Measurements from ENCODE around the gene MICAL2. TPM values are rescaled to one million over a fixed set of nuclear protein-coding genes. Genes with fewer than 3 reads are reported as not detected.

Gene MICAL2
- total RNA-seq, 1 donor from 2014 or later: 4.4 TPM

- Mint-ChIP-seq H3K27ac (ENCODE audit: unreplicated experiment) (no peak overlapping the region), H3K27me3 (ENCODE audit: unreplicated experiment) (peaks cover 3% of the 10 kb centered on the region), H3K9me3 (ENCODE audit: unreplicated experiment) (no peaks in the 10 kb centered on the region), H3K36me3 (ENCODE audit: unreplicated experiment) (no peaks in the 10 kb centered on the region), H3K4me1 (ENCODE audit: low read depth, unreplicated experiment) (peaks cover 1% of the 10 kb centered on the region), H3K4me3 (ENCODE audit: unreplicated experiment) (no peak overlapping the region)
- TF ChIP-seq CTCF (IDR thresholded peaks at IDR 0.05; ENCODE audit: partially characterized antibody, unreplicated experiment): no peak
- DNase-seq: no peak
These were observed 56.1 kb downstream of the MICAL2 start for GRCh38 chr11:12166299-12167060.

DNA sequence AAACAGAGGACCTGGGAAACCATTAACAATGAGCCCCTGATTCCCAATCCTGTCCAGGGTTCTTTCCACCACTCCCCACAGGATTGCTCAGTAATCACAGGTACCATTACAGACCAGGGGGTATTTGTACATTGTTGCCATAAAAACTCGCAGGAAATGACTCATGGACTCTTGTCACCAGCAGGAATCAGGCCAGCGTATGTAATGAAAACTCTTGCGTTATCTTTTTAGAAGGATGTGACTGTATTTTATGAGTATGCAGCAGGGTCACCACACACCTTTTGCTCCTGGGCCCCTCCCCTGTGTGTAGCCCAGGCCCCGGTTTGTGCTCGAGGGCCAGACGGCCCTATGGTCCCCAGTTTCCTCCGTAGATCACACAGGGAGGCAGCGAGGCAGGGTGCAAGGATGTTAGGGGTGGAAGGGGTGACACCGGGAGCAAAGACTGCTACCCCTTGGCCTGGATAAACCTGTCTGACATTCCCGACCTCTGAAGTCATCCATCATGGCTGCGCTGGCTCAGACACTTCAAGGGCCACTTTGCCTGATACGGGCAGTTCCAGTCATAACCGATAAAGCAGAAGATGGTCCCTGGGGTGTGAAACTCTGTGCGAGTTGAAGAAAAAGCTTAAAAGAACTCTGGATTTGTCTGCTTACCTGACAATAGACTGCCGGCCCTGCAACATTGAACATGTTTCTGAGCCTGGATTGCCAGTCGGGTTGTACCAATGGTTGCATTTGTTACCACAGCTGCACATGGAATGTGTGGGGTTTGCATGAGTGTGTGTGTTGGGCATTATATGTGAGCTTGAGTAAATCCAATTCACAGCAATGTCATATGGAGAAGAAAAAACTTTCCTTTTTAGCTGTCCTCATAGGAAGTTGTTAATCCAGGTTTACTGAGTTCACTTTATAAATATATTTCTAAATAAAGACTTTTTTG is 56.9 kb downstream of the MICAL2 start:
- H3K9me3 Mint-ChIP-seq (ENCODE audit: unreplicated experiment): no peaks in the 10 kb centered on the region
- H3K36me3 Mint-ChIP-seq (ENCODE audit: unreplicated experiment): no peaks in the 10 kb centered on the region
- no peak for DNase-seq
- no peak for TF ChIP-seq CTCF (IDR thresholded peaks at IDR 0.05; ENCODE audit: partially characterized antibody, unreplicated experiment)
- H3K4me3 Mint-ChIP-seq (ENCODE audit: unreplicated experiment): no peak overlapping the region
- H3K4me1 Mint-ChIP-seq (ENCODE audit: low read depth, unreplicated experiment): peaks cover 1% of the 10 kb centered on the region
- no peak overlapping the region for H3K27ac Mint-ChIP-seq (ENCODE audit: unreplicated experiment)
- peaks cover 3% of the 10 kb centered on the region for H3K27me3 Mint-ChIP-seq (ENCODE audit: unreplicated experiment)

DNA sequence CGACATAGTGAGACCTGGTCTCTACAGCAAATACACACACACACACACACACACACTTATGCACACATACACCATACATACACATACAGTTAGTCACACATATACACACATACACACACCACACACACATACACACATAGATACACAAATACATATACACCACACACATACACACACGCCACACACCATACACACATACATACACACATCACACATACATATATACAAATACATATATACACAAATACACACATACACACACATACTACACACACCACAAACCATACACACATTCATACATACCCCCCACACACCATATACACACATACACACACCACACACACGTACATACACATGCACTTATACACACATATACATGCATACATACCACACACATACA is 57.7 kb downstream of the MICAL2 start:
- H3K27me3 Mint-ChIP-seq (ENCODE audit: unreplicated experiment): peaks cover 3% of the 10 kb centered on the region
- H3K36me3 Mint-ChIP-seq (ENCODE audit: unreplicated experiment): no peaks in the 10 kb centered on the region
- DNase-seq: no peak
- no peaks in the 10 kb centered on the region for H3K9me3 Mint-ChIP-seq (ENCODE audit: unreplicated experiment)
- no peak for TF ChIP-seq CTCF (IDR thresholded peaks at IDR 0.05; ENCODE audit: partially characterized antibody, unreplicated experiment)
- H3K27ac Mint-ChIP-seq (ENCODE audit: unreplicated experiment): no peak overlapping the region
- no peak overlapping the region for H3K4me3 Mint-ChIP-seq (ENCODE audit: unreplicated experiment)
- peaks cover 1% of the 10 kb centered on the region for H3K4me1 Mint-ChIP-seq (ENCODE audit: low read depth, unreplicated experiment)

DNA sequence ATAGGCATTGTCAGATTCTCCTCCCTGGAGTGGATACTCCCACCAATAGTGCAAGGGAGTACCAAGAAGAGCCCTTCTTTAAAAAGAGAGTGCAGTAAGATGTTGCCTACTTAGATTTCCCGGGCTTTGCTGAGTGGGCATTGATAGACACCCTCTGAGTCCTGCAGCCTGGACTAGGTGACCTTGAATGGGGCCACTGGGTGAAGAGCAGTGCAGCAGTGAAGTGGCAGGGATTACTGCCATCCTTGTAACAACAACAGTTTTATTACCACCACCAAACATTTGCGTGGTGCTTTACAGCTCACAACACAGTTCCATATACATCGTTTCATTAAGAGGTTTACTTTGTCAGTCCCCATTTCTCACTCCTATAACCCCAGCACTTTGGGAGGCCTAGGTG is 59.4 kb downstream of the MICAL2 start:
- Mint-ChIP-seq H3K9me3 (ENCODE audit: unreplicated experiment) (no peaks in the 10 kb centered on the region), H3K27me3 (ENCODE audit: unreplicated experiment) (peaks cover 3% of the 10 kb centered on the region), H3K4me3 (ENCODE audit: unreplicated experiment) (no peak overlapping the region), H3K36me3 (ENCODE audit: unreplicated experiment) (no peaks in the 10 kb centered on the region), H3K4me1 (ENCODE audit: low read depth, unreplicated experiment) (peaks cover 3% of the 10 kb centered on the region), H3K27ac (ENCODE audit: unreplicated experiment) (no peak overlapping the region)
- DNase-seq: no peak
- no peak for TF ChIP-seq CTCF (IDR thresholded peaks at IDR 0.05; ENCODE audit: partially characterized antibody, unreplicated experiment)

Measured in glutamatergic neuron (in vitro differentiated cells).